HCT116 (cell line): Measurements from ENCODE around the gene LILRB1. TPM values are rescaled to one million over a fixed set of nuclear protein-coding genes. Genes with fewer than 3 reads are reported as not detected.

Experiments used
- ATAC-seq: fragments of 200-7000 bp; cut with Tn5 transposase; 2 replicates; pipeline ENCODE4 v1.9.1; 2020; ENCODE audit warnings: mild to moderate bottlenecking, moderate library complexity
- BruUV-seq: library from RNA; stranded (reverse); fragments of 400-500 nt; replicated peaks from 2 replicates; lab custom pipeline; 2021; lab: Mats Ljungman, UMichigan
- CTCF ChIA-PET: fragments of 300-600 bp; sonication (Branson Sonifier 250); formaldehyde crosslinking; loops from one replicate; lab custom pipeline; 2021; ENCODE audit warnings: antibody characterized with exemption; lab: Charles Lee
- POLR2A ChIA-PET: fragments of 300-600, 350-600 bp; sonication (Branson Sonifier 250); formaldehyde crosslinking; loops from one replicate; lab custom pipeline; 2021; ENCODE audit warnings: antibody characterized with exemption; lab: Charles Lee
- RAD21 ChIA-PET, 2 experiments: fragments of 300-600 bp; sonication (Branson Sonifier 250); formaldehyde crosslinking; loops; one replicate each; lab custom pipeline; 2023; ENCODE audit warnings: low total read pairs in 2 of 2; ENCODE audit not compliant: uncharacterized antibody in 2 of 2, unreplicated experiment in 2 of 2, low non-redundant PET in 1 of 2; lab: Charles Lee
- DNase-seq: peaks from one replicate; pipeline ENCODE4 v3.0.0-alpha.2; 2010; ENCODE audit warnings: low read depth, low spot score
- H2AFZ ChIP-seq: fragments of 200-600 bp; shearing (Covaris generic), sonication (generic); 2 replicates; pipeline ENCODE4 v1.6.1; 2017; ENCODE audit warnings: low read depth, mixed run types, mixed read lengths, antibody characterized with exemption, low read length; ENCODE audit not compliant: poor library complexity, severe bottlenecking
- H3K27ac ChIP-seq: 2 replicates; pipeline ENCODE4 v1.5.1; 2012; ENCODE audit warnings: low read depth, low read length
- H3K27me3 ChIP-seq: fragments of 200-600 bp; sonication (generic); 2 replicates; pipeline ENCODE4 v1.6.1; 2016; ENCODE audit warnings: mixed run types, low read length, mixed read lengths; ENCODE audit not compliant: insufficient read depth
- H3K36me3 ChIP-seq, 2 experiments: fragments of 200-500 bp in 1 of 2; fragments of 200-600 bp in 1 of 2; sonication (Bioruptor generic) in 1 of 2; sonication (generic) in 1 of 2; 2 replicates each; pipeline versions ENCODE4 v1.5.1 to v1.6.1; 2014 to 2016; ENCODE audit warnings: low read length in 2 of 2, inconsistent platforms in 1 of 2, mixed read lengths in 1 of 2, mixed run types in 1 of 2; ENCODE audit not compliant: insufficient read depth in 2 of 2, control insufficient read depth in 1 of 2
- H3K4me1 ChIP-seq, 2 experiments: fragments of 200-600 bp in 1 of 2; sonication (generic) in 1 of 2; 2 replicates each; pipeline versions ENCODE4 v1.5.1 to v1.6.1; 2012 to 2017; ENCODE audit warnings: low read length in 2 of 2, inconsistent platforms in 1 of 2, mild to moderate bottlenecking in 1 of 2, mixed read lengths in 1 of 2, mixed run types in 1 of 2, moderate library complexity in 1 of 2; ENCODE audit not compliant: insufficient read depth in 2 of 2, control insufficient read depth in 1 of 2
- H3K4me2 ChIP-seq: fragments of 200-600 bp; sonication (generic); 2 replicates; pipeline ENCODE4 v1.6.1; 2017; ENCODE audit warnings: mixed run types, low read length, mixed read lengths
- H3K4me3 ChIP-seq, 2 experiments: fragments of 200-600 bp in 1 of 2; sonication (generic) in 1 of 2; replicated peaks in 1 of 2; 2 replicates each; pipeline ENCODE4 v1.5.1; 2011 to 2016; ENCODE audit warnings: low read length in 2 of 2, control low read depth in 1 of 2, low read depth in 1 of 2, mild to moderate bottlenecking in 1 of 2, mixed read lengths in 1 of 2, mixed run types in 1 of 2
- H3K79me2 ChIP-seq: fragments of 200-600 bp; sonication (generic); 2 replicates; pipeline ENCODE4 v1.6.1; 2017; ENCODE audit warnings: mild to moderate bottlenecking, mixed run types, low read length, moderate library complexity, mixed read lengths; ENCODE audit not compliant: insufficient read depth
- H3K9ac ChIP-seq: fragments of 200-600 bp; sonication (generic); 2 replicates; pipeline ENCODE4 v1.6.1; 2016; ENCODE audit warnings: low read length, mixed read lengths
- H3K9me2 ChIP-seq: fragments of 200-600 bp; sonication (generic), shearing (Covaris generic); 2 replicates; pipeline ENCODE4 v1.6.1; 2017; ENCODE audit warnings: mixed run types, mild to moderate bottlenecking, moderate library complexity; ENCODE audit not compliant: insufficient read depth
- H3K9me3 ChIP-seq, 2 experiments: fragments of 200-500 bp in 1 of 2; fragments of 200-600 bp in 1 of 2; sonication (Bioruptor generic) in 1 of 2; sonication (generic) in 1 of 2; 2 replicates each; pipeline ENCODE4 v1.6.1; 2014 to 2017; ENCODE audit warnings: low read length in 2 of 2, mixed read lengths in 2 of 2, inconsistent platforms in 1 of 2, low read depth in 1 of 2, mild to moderate bottlenecking in 1 of 2, mixed run types in 1 of 2, moderate library complexity in 1 of 2; ENCODE audit not compliant: control insufficient read depth in 1 of 2, insufficient read depth in 1 of 2
- H4K20me1 ChIP-seq: fragments of 200-600 bp; sonication (generic), shearing (Covaris generic); 2 replicates; pipeline ENCODE4 v1.6.1; 2017; ENCODE audit warnings: mixed run types, mild to moderate bottlenecking, moderate library complexity; ENCODE audit not compliant: insufficient read depth
- CEBPB ChIP-seq: IDR thresholded peaks from 2 replicates; pipeline ENCODE4 v1.6.1; 2012; ENCODE audit warnings: low read depth
- ELF1 ChIP-seq: IDR thresholded peaks from 2 replicates; pipeline ENCODE4 v1.6.1; 2012; ENCODE audit warnings: low read depth, borderline replicate concordance
- EZH2 ChIP-seq: fragments of 200-600 bp; sonication (generic); IDR thresholded peaks from 2 replicates; pipeline ENCODE4 v1.6.1; 2017; ENCODE audit warnings: antibody characterized with exemption, mixed run types
- EZH2phosphoT487 ChIP-seq: fragments of 200-600 bp; IDR thresholded peaks from 2 replicates; pipeline ENCODE4 v1.6.1; 2018; ENCODE audit warnings: antibody characterized with exemption, borderline replicate concordance
- JUND ChIP-seq: IDR thresholded peaks from 2 replicates; pipeline ENCODE4 v1.6.1; 2012
- RAD21 ChIP-seq: IDR thresholded peaks from 2 replicates; pipeline ENCODE4 v1.6.1; 2012; ENCODE audit warnings: low read depth, mild to moderate bottlenecking
- SIN3A ChIP-seq: IDR thresholded peaks from 2 replicates; pipeline ENCODE4 v1.6.1; 2012; ENCODE audit warnings: low read depth
- SP1 ChIP-seq: IDR thresholded peaks from 2 replicates; pipeline ENCODE4 v1.6.1; 2012; ENCODE audit warnings: low read depth
- SRF ChIP-seq: IDR thresholded peaks from 2 replicates; pipeline ENCODE4 v1.6.1; 2012; ENCODE audit warnings: low read depth
- TCF7L2 ChIP-seq: IDR thresholded peaks from 2 replicates; pipeline ENCODE4 v1.7.0; 2011; ENCODE audit warnings: borderline replicate concordance, inconsistent platforms; ENCODE audit not compliant: insufficient read depth, insufficient read length; ENCODE audit errors: extremely low read depth
- YY1 ChIP-seq: IDR thresholded peaks from 2 replicates; pipeline ENCODE4 v1.6.1; 2011; ENCODE audit warnings: low read length, low read depth, moderate library complexity, mild to moderate bottlenecking; ENCODE audit not compliant: insufficient replicate concordance; ENCODE audit errors: extremely low read depth
- ZFX ChIP-seq: fragments of 450-650 bp; IDR thresholded peaks from 2 replicates; pipeline ENCODE4 v1.6.1; 2017
- intact Hi-C: fragments of 100-400 bp; cut with micrococcal nuclease; formaldehyde crosslinking; loops from 2 replicates; pipeline ENCODE4 v1.10.0; 2022
- total RNA-seq: library from RNA; stranded (reverse); gene quantifications from one replicate; pipeline ENCODE4 v1.2.1, GENCODE V29; 2021; ENCODE audit not compliant: unreplicated experiment
- TF ChIP-seq, protein P1 (sequence below), 3 experiments: fragments of 200-600 bp in 1 of 3; sonication (generic) in 1 of 3; IDR thresholded peaks in 2 of 3; conservative IDR thresholded peaks in 1 of 3; 2 replicates each; pipeline ENCODE4 v1.5.1; 2012 to 2017; ENCODE audit warnings: low read depth in 2 of 3, low read length in 2 of 3, antibody characterized with exemption in 1 of 3, borderline replicate concordance in 1 of 3, control low read depth in 1 of 3, mild to moderate bottlenecking in 1 of 3, mixed read lengths in 1 of 3, mixed run types in 1 of 3, moderate library complexity in 1 of 3; ENCODE audit not compliant: insufficient read depth in 1 of 3
- TF ChIP-seq, protein P2 (sequence below): IDR thresholded peaks from 2 replicates; pipeline ENCODE4 v1.6.1; 2011; ENCODE audit warnings: mild to moderate bottlenecking, low read length, moderate library complexity; ENCODE audit not compliant: insufficient replicate concordance; ENCODE audit errors: extremely low read depth
- TF ChIP-seq, protein P3 (sequence below): IDR thresholded peaks from 2 replicates; pipeline ENCODE4 v1.6.1; 2012
- TF ChIP-seq, protein P4 (sequence below): IDR thresholded peaks from 2 replicates; pipeline ENCODE4 v1.6.1; 2012

LILRB1 gene
- total RNA-seq, 1 experiment from 2014 or later = not detected

DNA sequence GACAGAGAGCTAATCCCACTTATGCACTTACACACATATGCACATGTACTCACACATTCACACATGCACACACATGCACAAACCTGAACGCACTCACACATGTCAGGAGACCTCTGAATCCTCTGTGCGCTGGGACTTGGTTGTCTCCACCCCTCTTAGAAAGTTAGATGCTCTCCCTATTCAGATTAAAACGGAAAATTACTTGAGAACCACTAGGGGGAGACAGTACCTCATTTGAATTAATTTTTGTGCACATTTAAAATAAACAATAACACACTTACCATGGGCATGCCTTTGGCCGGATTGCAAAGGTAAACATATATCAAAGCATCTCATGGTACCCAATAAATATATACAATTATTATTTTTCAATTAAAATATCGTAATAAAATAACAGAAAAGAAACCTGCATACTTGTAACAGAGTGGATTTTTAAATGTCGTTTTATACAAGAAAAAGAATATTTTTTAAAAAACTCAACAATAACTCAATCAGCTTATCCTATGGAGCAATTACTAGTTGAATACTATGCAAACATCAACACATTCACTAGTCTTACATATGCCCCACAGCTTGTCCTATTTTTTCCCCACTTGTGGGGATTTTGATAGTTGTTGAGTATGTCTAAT lies 23.0 kb downstream of the LILRB1 start (continued):
- TF ChIP-seq, protein P1, sequence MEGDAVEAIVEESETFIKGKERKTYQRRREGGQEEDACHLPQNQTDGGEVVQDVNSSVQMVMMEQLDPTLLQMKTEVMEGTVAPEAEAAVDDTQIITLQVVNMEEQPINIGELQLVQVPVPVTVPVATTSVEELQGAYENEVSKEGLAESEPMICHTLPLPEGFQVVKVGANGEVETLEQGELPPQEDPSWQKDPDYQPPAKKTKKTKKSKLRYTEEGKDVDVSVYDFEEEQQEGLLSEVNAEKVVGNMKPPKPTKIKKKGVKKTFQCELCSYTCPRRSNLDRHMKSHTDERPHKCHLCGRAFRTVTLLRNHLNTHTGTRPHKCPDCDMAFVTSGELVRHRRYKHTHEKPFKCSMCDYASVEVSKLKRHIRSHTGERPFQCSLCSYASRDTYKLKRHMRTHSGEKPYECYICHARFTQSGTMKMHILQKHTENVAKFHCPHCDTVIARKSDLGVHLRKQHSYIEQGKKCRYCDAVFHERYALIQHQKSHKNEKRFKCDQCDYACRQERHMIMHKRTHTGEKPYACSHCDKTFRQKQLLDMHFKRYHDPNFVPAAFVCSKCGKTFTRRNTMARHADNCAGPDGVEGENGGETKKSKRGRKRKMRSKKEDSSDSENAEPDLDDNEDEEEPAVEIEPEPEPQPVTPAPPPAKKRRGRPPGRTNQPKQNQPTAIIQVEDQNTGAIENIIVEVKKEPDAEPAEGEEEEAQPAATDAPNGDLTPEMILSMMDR (IDR thresholded peaks at IDR 0.05 in 2 of 3, conservative IDR thresholded peaks at IDR 0.05 in 1 of 3; ENCODE audit: borderline replicate concordance in 1 of 3, insufficient read depth in 1 of 3, low read depth in 2 of 3, low read length in 2 of 3) = peak; percentile 44 to 59 (median 56); a peak in 5 of 6 replicates
- no peak for TF ChIP-seq TCF7L2

DNA sequence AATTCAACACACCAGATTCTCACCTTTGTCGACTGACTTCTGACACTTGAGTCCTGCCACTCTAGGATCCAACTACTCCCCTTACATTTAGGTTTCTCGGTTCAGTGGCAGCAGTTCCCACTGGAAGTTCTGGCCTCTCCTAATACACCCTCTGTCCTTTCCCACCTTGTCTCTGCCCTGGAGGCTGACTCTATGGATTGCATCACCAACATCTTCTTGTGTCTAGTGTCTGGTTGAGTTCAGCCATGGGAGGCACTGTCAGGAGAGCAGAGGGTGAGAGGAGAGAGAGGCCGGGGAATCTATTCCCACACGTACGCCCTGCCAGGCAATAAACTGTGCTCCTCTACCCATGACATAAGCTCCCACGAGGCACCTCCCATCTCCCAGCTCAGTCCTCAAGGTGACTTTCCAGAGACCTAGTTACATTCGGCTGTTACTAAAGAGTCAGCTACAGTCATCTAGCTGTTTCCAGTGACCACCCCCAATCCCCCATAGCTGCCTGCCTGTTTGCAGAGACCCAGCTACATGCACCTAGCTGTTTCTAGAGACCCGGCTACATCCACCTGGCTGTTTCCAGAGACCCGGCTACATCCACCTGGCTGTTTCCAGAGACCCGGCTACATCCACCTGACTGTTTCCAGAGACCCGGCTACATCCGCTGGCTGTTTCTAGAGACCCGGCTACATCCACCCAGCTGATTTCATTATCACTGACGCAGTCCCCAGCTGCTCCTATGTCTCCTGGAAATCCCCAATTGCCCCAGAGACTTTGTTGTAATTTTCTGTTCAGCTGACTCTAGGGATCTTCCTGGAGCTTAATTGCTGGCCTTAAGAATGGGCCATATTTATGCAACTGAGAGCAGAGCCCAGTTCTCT lies 24.4 kb downstream of the LILRB1 start:
- BruUV-seq = no TSS peak
- Histone ChIP-seq H3K9ac (no peak overlapping the region), H3K79me2 (no peaks in the 10 kb centered on the region), H3K27ac (no peak overlapping the region), H4K20me1 (no peaks in the 10 kb centered on the region), H3K4me2 (no peak overlapping the region), H3K36me3 (no peaks in the 10 kb centered on the region), H3K4me1 (no peaks in the 10 kb centered on the region), H3K4me3 (no peak overlapping the region), H3K9me3 (no peaks in the 10 kb centered on the region), H3K9me2 (no peaks in the 10 kb centered on the region), H3K27me3 (no peaks in the 10 kb centered on the region), H2AFZ (no peak overlapping the region)
- DNase-seq (peak; percentile 16), ATAC-seq (no peak)
- RAD21 ChIA-PET = no interaction called here
- POLR2A ChIA-PET = no interaction called here
- CTCF ChIA-PET = interaction anchor here (0.6 to 4.3 kb wide), 5 partner anchors 17 to 320 kb away, joined by 4 to 28 read pairs (median 5); no protein-coding TSS in a partner anchor
- intact Hi-C loops = loop anchor here (10.0 kb wide), 1 partner anchor 980 kb away; no protein-coding TSS in a partner anchor
- TF ChIP-seq SIN3A = no peak
- TF ChIP-seq YY1 = no peak
- TF ChIP-seq EZH2phosphoT487 = no peak
- TF ChIP-seq, protein P1 (IDR thresholded peaks at IDR 0.05 in 2 of 3, conservative IDR thresholded peaks at IDR 0.05 in 1 of 3; ENCODE audit: borderline replicate concordance in 1 of 3, insufficient read depth in 1 of 3, low read depth in 2 of 3, low read length in 2 of 3) = no peak
- TF ChIP-seq ZFX = no peak
- no peak for TF ChIP-seq JUND
- TF ChIP-seq ELF1 = no peak
- TF ChIP-seq RAD21 = no peak
- no peak for TF ChIP-seq SP1
- TF ChIP-seq SRF = no peak
- TF ChIP-seq, protein P2, sequence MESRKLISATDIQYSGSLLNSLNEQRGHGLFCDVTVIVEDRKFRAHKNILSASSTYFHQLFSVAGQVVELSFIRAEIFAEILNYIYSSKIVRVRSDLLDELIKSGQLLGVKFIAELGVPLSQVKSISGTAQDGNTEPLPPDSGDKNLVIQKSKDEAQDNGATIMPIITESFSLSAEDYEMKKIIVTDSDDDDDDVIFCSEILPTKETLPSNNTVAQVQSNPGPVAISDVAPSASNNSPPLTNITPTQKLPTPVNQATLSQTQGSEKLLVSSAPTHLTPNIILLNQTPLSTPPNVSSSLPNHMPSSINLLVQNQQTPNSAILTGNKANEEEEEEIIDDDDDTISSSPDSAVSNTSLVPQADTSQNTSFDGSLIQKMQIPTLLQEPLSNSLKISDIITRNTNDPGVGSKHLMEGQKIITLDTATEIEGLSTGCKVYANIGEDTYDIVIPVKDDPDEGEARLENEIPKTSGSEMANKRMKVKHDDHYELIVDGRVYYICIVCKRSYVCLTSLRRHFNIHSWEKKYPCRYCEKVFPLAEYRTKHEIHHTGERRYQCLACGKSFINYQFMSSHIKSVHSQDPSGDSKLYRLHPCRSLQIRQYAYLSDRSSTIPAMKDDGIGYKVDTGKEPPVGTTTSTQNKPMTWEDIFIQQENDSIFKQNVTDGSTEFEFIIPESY = no peak
- TF ChIP-seq, protein P3, sequence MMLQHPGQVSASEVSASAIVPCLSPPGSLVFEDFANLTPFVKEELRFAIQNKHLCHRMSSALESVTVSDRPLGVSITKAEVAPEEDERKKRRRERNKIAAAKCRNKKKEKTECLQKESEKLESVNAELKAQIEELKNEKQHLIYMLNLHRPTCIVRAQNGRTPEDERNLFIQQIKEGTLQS = no peak
- no peak for TF ChIP-seq EZH2
- no peak for TF ChIP-seq CEBPB
- TF ChIP-seq, protein P4, sequence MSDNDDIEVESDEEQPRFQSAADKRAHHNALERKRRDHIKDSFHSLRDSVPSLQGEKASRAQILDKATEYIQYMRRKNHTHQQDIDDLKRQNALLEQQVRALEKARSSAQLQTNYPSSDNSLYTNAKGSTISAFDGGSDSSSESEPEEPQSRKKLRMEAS = no peak
